Nephron progenitor cell (in vitro differentiated cells): Measurements from ENCODE around the gene RUNX1.

Source experiments
- DNase-seq: peaks from one replicate; pipeline ENCODE4 v3.0.0; 2021
- H3K27ac Mint-ChIP-seq: 2 replicates; pipeline ENCODE4 v1.8.0; 2021; ENCODE audit warnings: mild to moderate bottlenecking, moderate library complexity, mixed read lengths
- H3K27me3 Mint-ChIP-seq: 2 replicates; pipeline ENCODE4 v1.8.0; 2021; ENCODE audit warnings: mild to moderate bottlenecking, low read depth, mixed read lengths; ENCODE audit not compliant: poor library complexity
- H3K36me3 Mint-ChIP-seq: 2 replicates; pipeline ENCODE4 v1.8.0; 2021; ENCODE audit warnings: low read depth, mixed read lengths
- H3K4me1 Mint-ChIP-seq: 2 replicates; pipeline ENCODE4 v1.8.0; 2021; ENCODE audit warnings: mixed read lengths
- H3K4me3 Mint-ChIP-seq: 2 replicates; pipeline ENCODE4 v1.8.0; 2021; ENCODE audit warnings: mild to moderate bottlenecking, moderate library complexity, mixed read lengths
- H3K9me3 Mint-ChIP-seq: 2 replicates; pipeline ENCODE4 v1.8.0; 2021; ENCODE audit warnings: mild to moderate bottlenecking, moderate library complexity, mixed read lengths
- CTCF ChIP-seq: fragments of 200-600 bp; sonication (generic); IDR thresholded peaks from 2 replicates; pipeline ENCODE4 v1.5.0; 2021; ENCODE audit warnings: antibody characterized with exemption

RUNX1 gene

DNA sequence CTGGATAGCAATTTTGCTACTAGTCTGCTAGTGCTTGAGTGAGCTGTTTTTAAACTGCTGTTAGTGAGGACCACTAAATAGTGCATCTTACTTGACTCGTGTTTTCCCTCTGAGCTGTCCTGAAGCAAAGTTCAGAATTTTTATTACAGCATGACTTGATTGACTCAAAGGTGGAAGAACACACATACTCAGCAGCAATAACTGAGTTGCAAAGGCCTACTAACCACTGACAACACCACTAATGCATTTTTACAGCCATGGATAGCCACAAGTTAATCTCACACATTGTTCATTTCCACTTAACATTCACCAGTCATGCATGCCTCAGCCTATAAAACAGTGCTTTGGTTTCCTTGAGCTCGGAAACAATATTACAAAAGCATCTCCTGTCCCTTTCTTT is 148.7 kb downstream of the RUNX1 start:
- Mint-ChIP-seq H3K9me3 (peaks cover 29% of the 10 kb centered on the region), H3K4me3 (no peak overlapping the region), H3K27ac (no peak overlapping the region), H3K36me3 (peaks cover 9% of the 10 kb centered on the region), H3K4me1 (no peaks in the 10 kb centered on the region), H3K27me3 (peaks cover 14% of the 10 kb centered on the region)
- DNase-seq, result no peak
- TF ChIP-seq CTCF, result no peak

DNA sequence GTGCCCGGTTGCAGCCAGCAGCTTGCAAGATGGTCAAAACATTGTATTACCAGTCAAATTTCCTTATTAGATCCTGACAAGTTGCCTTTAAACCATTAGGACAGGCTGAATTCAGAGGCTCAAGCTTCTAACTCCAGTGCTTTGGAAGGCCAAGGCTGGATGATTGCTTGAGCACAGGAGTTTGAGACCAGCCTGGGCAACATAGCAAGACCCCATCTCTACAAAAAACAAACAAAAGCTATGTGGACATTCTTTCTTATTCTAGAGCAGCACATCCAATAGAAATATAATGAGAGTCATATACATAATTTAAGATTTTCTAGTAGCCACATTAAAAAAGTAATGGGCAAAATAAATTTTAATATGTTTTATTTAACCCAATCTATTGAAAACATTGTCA is 149.3 kb downstream of the RUNX1 start:
- Mint-ChIP-seq H3K9me3 (peaks cover 29% of the 10 kb centered on the region), H3K27ac (no peak overlapping the region), H3K4me3 (no peak overlapping the region), H3K4me1 (no peaks in the 10 kb centered on the region), H3K36me3 (peaks cover 9% of the 10 kb centered on the region), H3K27me3 (peaks cover 20% of the 10 kb centered on the region)
- no peak for DNase-seq
- no peak for TF ChIP-seq CTCF

GRCh38 chr21:34899302-34899701 is 149.8 kb downstream of the RUNX1 start:
- no peaks in the 10 kb centered on the region for H3K4me1 Mint-ChIP-seq
- DNase-seq, result no peak
- no peak for TF ChIP-seq CTCF
- peaks cover 25% of the 10 kb centered on the region for H3K27me3 Mint-ChIP-seq
- peaks cover 9% of the 10 kb centered on the region for H3K36me3 Mint-ChIP-seq
- H3K27ac Mint-ChIP-seq, result no peak overlapping the region
- H3K4me3 Mint-ChIP-seq, result no peak overlapping the region
- peaks cover 29% of the 10 kb centered on the region for H3K9me3 Mint-ChIP-seq

DNA sequence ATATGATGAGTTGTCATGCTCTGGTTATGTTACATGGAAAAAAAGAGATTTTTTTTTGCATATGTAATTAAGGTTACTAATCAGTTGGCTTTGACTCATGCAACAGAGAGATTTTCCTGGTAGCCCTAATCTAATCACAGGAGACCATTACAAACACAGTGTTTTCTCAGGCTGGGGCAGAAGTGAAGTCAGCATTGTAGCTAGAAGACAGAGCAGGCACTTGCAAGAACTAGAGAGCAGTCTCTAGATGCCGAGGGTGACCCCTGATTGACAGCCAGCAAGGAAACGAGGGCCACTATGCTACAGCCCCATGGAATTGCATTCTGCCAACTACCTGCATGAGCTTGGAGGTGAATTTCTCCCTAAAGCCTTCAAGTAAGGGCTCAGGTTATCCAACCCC is 151.3 kb downstream of the RUNX1 start:
- H3K4me3 Mint-ChIP-seq, result no peak overlapping the region
- TF ChIP-seq CTCF, result no peak
- peaks cover 39% of the 10 kb centered on the region for H3K27me3 Mint-ChIP-seq
- peaks cover 9% of the 10 kb centered on the region for H3K36me3 Mint-ChIP-seq
- H3K9me3 Mint-ChIP-seq, result peaks cover 29% of the 10 kb centered on the region
- DNase-seq, result no peak
- H3K4me1 Mint-ChIP-seq, result no peaks in the 10 kb centered on the region
- H3K27ac Mint-ChIP-seq, result no peak overlapping the region

DNA sequence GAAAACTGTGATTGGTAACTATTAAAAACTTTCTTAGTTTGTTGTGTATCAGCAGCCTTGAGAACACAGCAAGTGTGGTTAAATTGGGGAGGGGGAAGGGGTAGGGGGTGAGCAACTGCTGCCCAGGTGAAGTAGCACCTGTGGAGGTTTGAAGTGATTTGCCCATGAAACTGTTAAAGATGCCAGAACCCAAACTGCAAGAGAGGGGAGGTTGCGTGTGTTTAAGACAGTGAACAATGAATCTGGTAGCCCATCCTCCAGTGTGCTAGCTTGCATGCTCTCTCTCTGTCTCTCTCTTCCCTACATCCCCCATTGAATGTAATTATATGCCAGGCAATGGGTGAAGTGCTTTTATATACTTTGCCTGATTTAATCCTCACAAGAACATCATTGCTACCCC is 154.7 kb downstream of the RUNX1 start:
- TF ChIP-seq CTCF, result no peak
- Mint-ChIP-seq H3K9me3 (peaks cover 29% of the 10 kb centered on the region), H3K36me3 (peaks cover 9% of the 10 kb centered on the region), H3K27me3 (peaks cover 66% of the 10 kb centered on the region), H3K4me1 (peaks cover 8% of the 10 kb centered on the region), H3K4me3 (no peak overlapping the region), H3K27ac (no peak overlapping the region)
- DNase-seq, result no peak

DNA sequence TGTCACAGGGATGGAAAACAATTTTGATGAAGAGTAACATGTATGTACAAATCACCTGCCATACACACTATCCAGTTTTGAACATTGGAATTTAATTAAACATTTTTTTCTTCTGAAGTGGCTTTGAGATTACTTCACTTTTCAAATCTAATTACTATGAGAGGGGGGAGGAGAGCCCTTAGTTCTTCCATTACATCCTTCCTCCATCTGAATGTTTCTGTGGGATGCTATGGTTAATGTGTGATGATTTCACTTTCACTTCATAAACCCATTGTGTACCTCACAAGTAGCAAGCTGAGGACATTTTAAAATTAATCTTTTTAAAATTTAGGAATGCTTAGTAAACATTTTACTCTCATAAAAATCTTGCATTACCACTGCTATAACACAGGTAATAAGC is 156.9 kb downstream of the RUNX1 start:
- DNase-seq, result no peak
- Mint-ChIP-seq H3K36me3 (peaks cover 4% of the 10 kb centered on the region), H3K27ac (no peak overlapping the region), H3K4me1 (peaks cover 20% of the 10 kb centered on the region), H3K9me3 (peaks cover 12% of the 10 kb centered on the region), H3K27me3 (peaks cover 73% of the 10 kb centered on the region), H3K4me3 (no peak overlapping the region)
- no peak for TF ChIP-seq CTCF
